Naive thymus-derived CD4-positive, alpha-beta T cell (primary cell): Measurements from ENCODE around the gene ZNF500. TPM values are rescaled to one million over a fixed set of nuclear protein-coding genes. Genes with fewer than 3 reads are reported as not detected.
A peak's percentile ranks its signal among the peaks of the same experiment; 100 is the strongest.
"Not testable (repeated sequence)": the region's sequence is repeated elsewhere in the genome, so short reads cannot be mapped to it uniquely, and the experiment has no call there.

ENCODE experiments used
- ATAC-seq: fragments of 150-1000 bp; cut with Tn5 transposase; 2 replicates; pipeline ENCODE4 v1.10.0; 2021; ENCODE audit warnings: mild to moderate bottlenecking, moderate library complexity
- CTCF ChIA-PET: fragments of 350-600 bp; sonication (Branson Sonifier 250); formaldehyde crosslinking; loops from one replicate; lab custom pipeline; 2021; ENCODE audit warnings: antibody characterized with exemption; lab: Charles Lee
- POLR2A ChIA-PET: fragments of 350-600 bp; sonication (Branson Sonifier 250); formaldehyde crosslinking; loops from one replicate; lab custom pipeline; 2021; ENCODE audit warnings: antibody characterized with exemption, inconsistent platforms; lab: Charles Lee
- DNase-seq, 9 donors: peaks; one replicate each; pipeline versions ENCODE4 v3.0.0 to v3.0.0-alpha.2; 2020 to 2022; ENCODE audit warnings: mixed read lengths in 1 of 9
- H3K27ac ChIP-seq: one replicate; pipeline ENCODE4 v1.7.0; 2013; ENCODE audit warnings: mild to moderate bottlenecking, low read depth, low read length, moderate library complexity
- H3K27me3 ChIP-seq, 2 donors: one replicate each; pipeline ENCODE4 v1.7.0; 2013; ENCODE audit warnings: low read length in 2 of 2, mild to moderate bottlenecking in 2 of 2, moderate library complexity in 2 of 2; ENCODE audit not compliant: control insufficient read depth in 2 of 2, insufficient read depth in 2 of 2
- H3K36me3 ChIP-seq, 3 experiments: 1 replicate in 2 of 3; 2 replicates in 1 of 3; pipeline ENCODE4 v1.7.0; 2013; ENCODE audit warnings: low read length in 3 of 3, mild to moderate bottlenecking in 3 of 3, moderate library complexity in 1 of 3; ENCODE audit not compliant: insufficient read depth in 3 of 3, control insufficient read depth in 2 of 3
- H3K4me1 ChIP-seq, 2 donors: one replicate each; pipeline ENCODE4 v1.7.0; 2013; ENCODE audit warnings: low read length in 2 of 2, mild to moderate bottlenecking in 2 of 2, moderate library complexity in 1 of 2; ENCODE audit not compliant: control insufficient read depth in 2 of 2, insufficient read depth in 2 of 2
- H3K4me3 ChIP-seq: 2 replicates; pipeline ENCODE4 v1.7.0; 2013; ENCODE audit warnings: mild to moderate bottlenecking, low read length
- H3K9me3 ChIP-seq, 3 experiments: 1 replicate in 2 of 3; 2 replicates in 1 of 3; pipeline ENCODE4 v1.7.0; 2013; ENCODE audit warnings: low read length in 3 of 3; ENCODE audit not compliant: control insufficient read depth in 2 of 3
- H3K27ac Mint-ChIP-seq, 9 donors: one replicate each; pipeline ENCODE4 v1.8.0; 2020 to 2022; ENCODE audit warnings: mixed read lengths in 9 of 9, mild to moderate bottlenecking in 8 of 9, moderate library complexity in 5 of 9, inconsistent platforms in 2 of 9
- H3K27me3 Mint-ChIP-seq, 5 donors: one replicate each; pipeline ENCODE4 v1.8.0; 2021 to 2022; ENCODE audit warnings: mixed read lengths in 5 of 5, mild to moderate bottlenecking in 1 of 5
- H3K36me3 Mint-ChIP-seq, 5 donors: one replicate each; pipeline ENCODE4 v1.8.0; 2020 to 2022; ENCODE audit warnings: mixed read lengths in 5 of 5, mild to moderate bottlenecking in 3 of 5, inconsistent platforms in 1 of 5
- H3K4me1 Mint-ChIP-seq, 7 donors: one replicate each; pipeline ENCODE4 v1.8.0; 2020 to 2022; ENCODE audit warnings: mixed read lengths in 7 of 7, mild to moderate bottlenecking in 3 of 7, inconsistent platforms in 1 of 7
- H3K4me3 Mint-ChIP-seq, 10 donors: one replicate each; pipeline ENCODE4 v1.8.0; 2020 to 2022; ENCODE audit warnings: mild to moderate bottlenecking in 10 of 10, mixed read lengths in 10 of 10, moderate library complexity in 6 of 10, inconsistent platforms in 2 of 10
- H3K9me3 Mint-ChIP-seq, 11 donors: one replicate each; pipeline ENCODE4 v1.8.0; 2020 to 2022; ENCODE audit warnings: mixed read lengths in 11 of 11, mild to moderate bottlenecking in 4 of 11, inconsistent platforms in 1 of 11, moderate library complexity in 1 of 11
- intact Hi-C, 2 donors: fragments of 100-400 bp; cut with micrococcal nuclease; formaldehyde crosslinking; loops; one replicate each; pipeline ENCODE4 v1.15.1; 2023
- polyA plus RNA-seq, 2 donors: library from polyadenylated mRNA; unstranded; fragments of 300-500 nt; fragmentation: Illumina TruSeq; gene quantifications; one replicate each; pipeline ENCODE4 v1.2.3, GENCODE V29; 2021
- total RNA-seq, 6 experiments: library from RNA in 5 of 6; stranded (reverse) in 5 of 6; gene quantifications; 1 replicate in 5 of 6; 2 replicates in 1 of 6; pipeline ENCODE4 v1.2.3 and lab custom pipeline; 2021 to 2026

Gene ZNF500
- total and polyA plus RNA-seq, 7 experiments from 2014 or later: 11.0 to 43.0 (median 24.7) TPM

GRCh38 chr16:4784444-4784987 is 17.6 kb upstream of the ZNF500 start:
- H3K27ac ChIP-seq, intact Hi-C loops, H3K27me3 Mint-ChIP-seq, ATAC-seq, H3K4me1 ChIP-seq, H3K36me3 ChIP-seq, H3K9me3 ChIP-seq, H3K4me3 Mint-ChIP-seq, POLR2A ChIA-PET, H3K27ac Mint-ChIP-seq, H3K4me3 ChIP-seq, H3K4me1 Mint-ChIP-seq, DNase-seq, H3K9me3 Mint-ChIP-seq, H3K27me3 ChIP-seq, H3K36me3 Mint-ChIP-seq, CTCF ChIA-PET: not testable (repeated sequence)

- Histone ChIP-seq H3K27ac (no peak overlapping the region), H3K27me3 (no peaks in the 10 kb centered on the region), H3K9me3 (no peaks in the 10 kb centered on the region), H3K4me3 (no peak overlapping the region), H3K36me3 (no peaks in the 10 kb centered on the region), H3K4me1 (no peaks in the 10 kb centered on the region)
- H3K36me3 Mint-ChIP-seq: no peaks in the 10 kb centered on the region
- DNase-seq (no peak), ATAC-seq (no peak)
- H3K4me1 Mint-ChIP-seq: peaks cover 0 to 1% (median 0%) of the 10 kb centered on the region in 7 donors
- ChIA-PET CTCF (no interaction called here), POLR2A (no interaction called here)
- no peak overlapping the region for H3K4me3 Mint-ChIP-seq
- no peaks in the 10 kb centered on the region for H3K27me3 Mint-ChIP-seq
- peaks cover 0 to 1% (median 0%) of the 10 kb centered on the region in 11 donors for H3K9me3 Mint-ChIP-seq
- intact Hi-C loops: no loop called here
- H3K27ac Mint-ChIP-seq: no peak overlapping the region
These were observed 17.0 kb upstream of the ZNF500 start for GRCh38 chr16:4783951-4784336.

- Histone ChIP-seq H3K4me1 (no peaks in the 10 kb centered on the region), H3K27me3 (no peaks in the 10 kb centered on the region), H3K4me3 (no peak overlapping the region), H3K27ac (no peak overlapping the region), H3K9me3 (no peaks in the 10 kb centered on the region), H3K36me3 (no peaks in the 10 kb centered on the region)
- CTCF ChIA-PET: no interaction called here
- peaks cover 0 to 1% (median 0%) of the 10 kb centered on the region in 11 donors for H3K9me3 Mint-ChIP-seq
- no peak overlapping the region for H3K4me3 Mint-ChIP-seq
- ATAC-seq: no peak
- POLR2A ChIA-PET: no interaction called here
- DNase-seq: no peak
- peak overlapping the region in 1 of 9 donors; percentile 31 for H3K27ac Mint-ChIP-seq
- no peaks in the 10 kb centered on the region for H3K27me3 Mint-ChIP-seq
- no peaks in the 10 kb centered on the region for H3K36me3 Mint-ChIP-seq
- intact Hi-C loops: no loop called here
- peaks cover 0 to 1% (median 0%) of the 10 kb centered on the region in 7 donors for H3K4me1 Mint-ChIP-seq
These were observed 16.4 kb upstream of the ZNF500 start for GRCh38 chr16:4783251-4783950.

- intact Hi-C loops: no loop called here
- H3K36me3 Mint-ChIP-seq: no peaks in the 10 kb centered on the region
- no peaks in the 10 kb centered on the region for H3K9me3 ChIP-seq
- H3K4me3 Mint-ChIP-seq: no peak overlapping the region
- H3K27me3 Mint-ChIP-seq: no peaks in the 10 kb centered on the region
- H3K27me3 ChIP-seq: no peaks in the 10 kb centered on the region
- peaks cover 0 to 1% (median 0%) of the 10 kb centered on the region in 11 donors for H3K9me3 Mint-ChIP-seq
- no peak overlapping the region for H3K27ac ChIP-seq
- POLR2A ChIA-PET: no interaction called here
- DNase-seq (no peak), ATAC-seq (no peak)
- H3K4me3 ChIP-seq: no peak overlapping the region
- CTCF ChIA-PET: no interaction called here
- H3K27ac Mint-ChIP-seq: no peak overlapping the region
- H3K36me3 ChIP-seq: no peaks in the 10 kb centered on the region
- H3K4me1 Mint-ChIP-seq: peaks cover 0 to 2% (median 0%) of the 10 kb centered on the region in 7 donors
- H3K4me1 ChIP-seq: no peaks in the 10 kb centered on the region
These were observed 13.3 kb upstream of the ZNF500 start for GRCh38 chr16:4780235-4780634.

- Histone ChIP-seq H3K27ac (no peak overlapping the region), H3K27me3 (no peaks in the 10 kb centered on the region), H3K4me3 (no peak overlapping the region), H3K4me1 (no peaks in the 10 kb centered on the region), H3K36me3 (no peaks in the 10 kb centered on the region), H3K9me3 (no peaks in the 10 kb centered on the region)
- ChIA-PET CTCF (no interaction called here), POLR2A (no interaction called here)
- peaks cover 0 to 3% (median 0%) of the 10 kb centered on the region in 7 donors for H3K4me1 Mint-ChIP-seq
- no peak for ATAC-seq
- H3K9me3 Mint-ChIP-seq: peaks cover 0 to 1% (median 0%) of the 10 kb centered on the region in 11 donors
- no peaks in the 10 kb centered on the region for H3K36me3 Mint-ChIP-seq
- DNase-seq: no peak
- no peak overlapping the region for H3K27ac Mint-ChIP-seq
- no peak overlapping the region for H3K4me3 Mint-ChIP-seq
- no peaks in the 10 kb centered on the region for H3K27me3 Mint-ChIP-seq
- intact Hi-C loops: no loop called here
These were observed 11.1 kb upstream of the ZNF500 start for GRCh38 chr16:4778050-4778392.

- H3K4me3 ChIP-seq: no peak overlapping the region
- H3K27ac ChIP-seq: no peak overlapping the region
- Mint-ChIP-seq H3K9me3 (peaks cover 0 to 1% (median 0%) of the 10 kb centered on the region in 11 donors), H3K27ac (no peak overlapping the region), H3K36me3 (no peaks in the 10 kb centered on the region), H3K27me3 (no peaks in the 10 kb centered on the region), H3K4me3 (no peak overlapping the region), H3K4me1 (peaks cover 0 to 3% (median 0%) of the 10 kb centered on the region in 7 donors)
- DNase-seq: no peak
- intact Hi-C loops: no loop called here
- POLR2A ChIA-PET: no interaction called here
- H3K4me1 ChIP-seq: no peaks in the 10 kb centered on the region
- H3K27me3 ChIP-seq: no peaks in the 10 kb centered on the region
- CTCF ChIA-PET: no interaction called here
- H3K36me3 ChIP-seq: no peaks in the 10 kb centered on the region
- no peak for ATAC-seq
- no peaks in the 10 kb centered on the region for H3K9me3 ChIP-seq
These were observed 10.5 kb upstream of the ZNF500 start for GRCh38 chr16:4777339-4778049.
